GM12878 (cell line): ENCODE measurements around the gene TTC23L. TPM values are rescaled to one million over a fixed set of nuclear protein-coding genes. Genes with fewer than 3 reads are reported as not detected.

Experiments
- ATAC-seq: fragments of 200-7000 bp; cut with Tn5 transposase; 3 replicates; pipeline ENCODE4 v1.9.1; 2020; ENCODE audit warnings: mild to moderate bottlenecking, moderate library complexity
- BruUV-seq: library from RNA; stranded (reverse); fragments of 400-500 nt; replicated peaks from 2 replicates; lab custom pipeline; 2021; lab: Mats Ljungman, UMichigan
- CTCF ChIA-PET: fragments of 300-600 bp; sonication (Branson Sonifier 250); formaldehyde crosslinking; extraction: SDS; loops from one replicate; lab custom pipeline; 2021; ENCODE audit warnings: inconsistent platforms; lab: Yijun Ruan, JAX
- POLR2A ChIA-PET: fragments of 350-600 bp; formaldehyde crosslinking; extraction: SDS; loops from one replicate; lab custom pipeline; 2021; ENCODE audit warnings: inconsistent platforms; lab: Charles Lee
- RAD21 ChIA-PET: fragments of 300-600 bp; sonication (Branson Sonifier 250); formaldehyde crosslinking; loops from one replicate; lab custom pipeline; 2023; ENCODE audit warnings: antibody characterized with exemption; ENCODE audit not compliant: unreplicated experiment; lab: Charles Lee
- SMC1A ChIA-PET: fragments of 300-600 bp; sonication (Branson Sonifier 250); formaldehyde crosslinking; loops from one replicate; lab custom pipeline; 2023; ENCODE audit not compliant: unreplicated experiment, uncharacterized antibody; lab: Charles Lee
- DNase-seq: peaks from one replicate; pipeline ENCODE4 v3.0.0-alpha.2; 2011; ENCODE audit warnings: low read depth, low spot score
- FAIRE-seq: peaks from 3 replicates; lab custom pipeline; 2011; peaks lifted over from hg19 to GRCh38; lab: Jason Lieb, UNC
- H2AFZ ChIP-seq: 2 replicates; pipeline ENCODE4 v1.6.0; 2011; ENCODE audit warnings: low read depth, low read length, control low read depth; ENCODE audit not compliant: control insufficient read depth
- H3K27ac ChIP-seq: 2 replicates; pipeline ENCODE4 v1.5.1; 2011; ENCODE audit warnings: control low read depth; ENCODE audit not compliant: control insufficient read depth, insufficient read depth
- H3K27me3 ChIP-seq, 2 experiments: replicated peaks in 1 of 2; 2 replicates each; pipeline versions ENCODE4 v1.6.0 to v1.6.1; 2011; ENCODE audit warnings: low read length in 1 of 2; ENCODE audit not compliant: control insufficient read depth in 2 of 2, insufficient read depth in 2 of 2
- H3K36me3 ChIP-seq, 2 experiments: 2 replicates each; pipeline ENCODE4 v1.5.1; 2011; ENCODE audit warnings: low read length in 1 of 2; ENCODE audit not compliant: control insufficient read depth in 2 of 2, insufficient read depth in 2 of 2
- H3K4me1 ChIP-seq: 2 replicates; pipeline ENCODE4 v1.6.1; 2011; ENCODE audit warnings: mild to moderate bottlenecking, low read length, moderate library complexity, mixed read lengths; ENCODE audit not compliant: control insufficient read depth, insufficient read depth
- H3K4me2 ChIP-seq: 2 replicates; pipeline ENCODE4 v1.6.0; 2011; ENCODE audit warnings: control low read depth; ENCODE audit not compliant: control insufficient read depth, insufficient read depth
- H3K4me3 ChIP-seq: fragments of 200-600 bp; sonication (generic); 2 replicates; pipeline ENCODE4 v1.5.1; 2016
- H3K79me2 ChIP-seq: 2 replicates; pipeline ENCODE4 v1.6.0; 2011; ENCODE audit warnings: low read length; ENCODE audit not compliant: control insufficient read depth, insufficient read depth
- H3K9ac ChIP-seq: 2 replicates; pipeline ENCODE4 v1.8.0; 2011; ENCODE audit warnings: low read length, control low read depth, mixed read lengths; ENCODE audit not compliant: control insufficient read depth, insufficient read depth
- H3K9me3 ChIP-seq: replicated peaks from 3 replicates; pipeline ENCODE4 v1.5.1; 2011; ENCODE audit warnings: mild to moderate bottlenecking, low read length; ENCODE audit not compliant: control insufficient read depth, insufficient read depth
- H4K20me1 ChIP-seq: 2 replicates; pipeline ENCODE4 v1.6.0; 2011; ENCODE audit not compliant: control insufficient read depth, insufficient read depth
- CBX5 ChIP-seq: sonication (generic); IDR thresholded peaks from 2 replicates; pipeline ENCODE4 v1.6.1; 2016; ENCODE audit warnings: low read depth, moderate library complexity, mild to moderate bottlenecking, inconsistent platforms
- CHD1 ChIP-seq: IDR thresholded peaks from 2 replicates; pipeline ENCODE4 v1.6.1; 2012; ENCODE audit warnings: low read depth, low read length, improper control_type of control experiment
- GABPA ChIP-seq: IDR thresholded peaks from 2 replicates; pipeline ENCODE4 v1.6.1; 2014; ENCODE audit warnings: antibody characterized with exemption, low read depth, mild to moderate bottlenecking, inconsistent platforms
- HDAC6 ChIP-seq: fragments of 200-600 bp; sonication (generic); IDR thresholded peaks from one replicate; pipeline ENCODE4 v1.8.0; 2017; ENCODE audit warnings: antibody characterized with exemption; ENCODE audit not compliant: unreplicated experiment
- IKZF1 ChIP-seq: fragments of 450-650 bp; conservative IDR thresholded peaks from 2 replicates; pipeline ENCODE4 v1.6.1; 2017; ENCODE audit warnings: antibody characterized with exemption, mild to moderate bottlenecking
- IRF5 ChIP-seq: fragments of 450-650 bp; IDR thresholded peaks from 2 replicates; pipeline ENCODE4 v1.6.1; 2017; ENCODE audit warnings: borderline replicate concordance
- MEF2B ChIP-seq: fragments of 450-650 bp; IDR thresholded peaks from 2 replicates; pipeline ENCODE4 v1.6.1; 2018; ENCODE audit warnings: mild to moderate bottlenecking, moderate library complexity; ENCODE audit not compliant: partially characterized antibody, poor library complexity, severe bottlenecking
- NFYA ChIP-seq: IDR thresholded peaks from 2 replicates; pipeline ENCODE4 v1.6.1; 2011; ENCODE audit warnings: low read depth, mild to moderate bottlenecking, low read length, improper control_type of control experiment, borderline replicate concordance
- NR2C2 ChIP-seq: IDR thresholded peaks from 2 replicates; pipeline ENCODE4 v1.6.1; 2011; ENCODE audit warnings: borderline replicate concordance, low read depth; ENCODE audit not compliant: control insufficient read depth, insufficient read length
- PAX5 ChIP-seq: IDR thresholded peaks from 2 replicates; pipeline ENCODE4 v1.6.1; 2011; ENCODE audit warnings: low read depth, low read length, borderline replicate concordance
- RELA ChIP-seq: fragments of 450-650 bp; IDR thresholded peaks from 2 replicates; pipeline ENCODE4 v1.8.0; 2014; ENCODE audit warnings: borderline replicate concordance; ENCODE audit not compliant: partially characterized antibody
- SMAD5 ChIP-seq: IDR thresholded peaks from 2 replicates; pipeline ENCODE4 v1.6.1; 2016; ENCODE audit warnings: antibody characterized with exemption, low read depth
- SPI1 ChIP-seq: IDR thresholded peaks from 2 replicates; pipeline ENCODE4 v1.6.1; 2011; ENCODE audit warnings: low read depth, mild to moderate bottlenecking, low read length, moderate library complexity, borderline replicate concordance; ENCODE audit not compliant: insufficient read depth
- SRF ChIP-seq, 2 experiments: IDR thresholded peaks; 2 replicates each; pipeline ENCODE4 v1.6.1; 2011; ENCODE audit warnings: low read depth in 2 of 2, low read length in 2 of 2, mild to moderate bottlenecking in 1 of 2, moderate library complexity in 1 of 2
- STAT1 ChIP-seq: fragments of 450-650 bp; conservative IDR thresholded peaks from 2 replicates; pipeline ENCODE4 v1.6.1; 2014; ENCODE audit warnings: antibody characterized with exemption, mild to moderate bottlenecking
- TCF7 ChIP-seq: IDR thresholded peaks from 2 replicates; pipeline ENCODE4 v1.6.1; 2014; ENCODE audit warnings: antibody characterized with exemption, borderline replicate concordance
- USF2 ChIP-seq: IDR thresholded peaks from 2 replicates; pipeline ENCODE4 v1.6.1; 2011; ENCODE audit warnings: low read depth, low read length, improper control_type of control experiment, borderline replicate concordance
- WGBS: methylation state at CpG from one replicate; pipeline ENCODE4 v1.1.6; 2016; ENCODE audit warnings: low lambda C conversion rate; ENCODE audit not compliant: insufficient replicate concordance, insufficient coverage; ENCODE audit errors: missing lambda C conversion rate; 5-methylcytosine and 5-hydroxymethylcytosine counted together
- in situ Hi-C: fragments of 300-500 bp; cut with MboI; formaldehyde crosslinking; loops from 9 replicates; pipeline ENCODE4 v1.14.3; 2018; ENCODE audit warnings: mixed read lengths
- intact Hi-C: fragments of 100-400 bp; cut with micrococcal nuclease; formaldehyde crosslinking; loops from one replicate; pipeline ENCODE4 v1.14.2; 2022; ENCODE audit not compliant: unreplicated experiment
- polyA plus RNA-seq, 11 experiments: library from polyadenylated mRNA; depleted of rRNA in 4 of 11; unstranded in 6 of 11; stranded (reverse) in 5 of 11; fragments of >200 nt; fragmentation: Nextera tagmentation in 4 of 11; fragmentation: Illumina TruSeq in 1 of 11; extraction: Ambion mirVana in 4 of 11; extraction: Trizol in 1 of 11; gene quantifications; 1 replicate in 1 of 11; 2 replicates in 10 of 11; pipeline versions ENCODE4 v1.2.1 to v1.2.3, GENCODE V29; 2011 to 2016; ENCODE audit warnings: inconsistent platforms in 2 of 11, missing spikeins in 2 of 11, low read depth in 1 of 11
- total RNA-seq, 4 experiments: library from RNA; depleted of rRNA in 3 of 4; stranded (reverse); fragments of >200 nt in 3 of 4; fragmentation: Illumina TruSeq in 1 of 4; extraction: Trizol in 1 of 4; gene quantifications; 2 replicates each; pipeline versions ENCODE4 v1.2.1 to v1.2.3, GENCODE V29; 2013 to 2021

TTC23L gene
- total and polyA plus RNA-seq, 10 of the 15 experiments (the other 5 are each of a cell fraction or from before 2014, with no cell fraction given): 0.09 to 0.34 TPM; not detected in 8

- POLR2A ChIA-PET: no interaction called here
- Histone ChIP-seq H3K9ac (no peak overlapping the region), H3K4me2 (no peak overlapping the region), H2AFZ (no peak overlapping the region), H4K20me1 (no peaks in the 10 kb centered on the region), H3K4me1 (peaks cover 5% of the 10 kb centered on the region), H3K36me3 (no peaks in the 10 kb centered on the region), H3K27me3 (peaks cover 0 to 1% of the 10 kb centered on the region in 2 experiments; a peak in 3 of 4 replicates), H3K27ac (no peak overlapping the region), H3K79me2 (no peaks in the 10 kb centered on the region), H3K9me3 (no peaks in the 10 kb centered on the region), H3K4me3 (no peak overlapping the region)
- CTCF ChIA-PET: no interaction called here
- SMC1A ChIA-PET: interaction anchor here (2.1 kb wide), 1 partner anchor 9 kb away, joined by 5 read pairs; no protein-coding TSS in a partner anchor
- BruUV-seq: no TSS peak
- FAIRE-seq (no peak), DNase-seq (no peak), ATAC-seq (no peak)
- intact Hi-C loops (no loop called here), in situ Hi-C loops (no loop called here)
- TF ChIP-seq USF2: no peak
- no peak for TF ChIP-seq RELA
- TF ChIP-seq IKZF1: no peak
- no peak for TF ChIP-seq GABPA
- no peak for TF ChIP-seq MEF2B
- RAD21 ChIA-PET: no interaction called here
- 0% methylated on average over 1 of the region's 1 CpG for WGBS
Observed at GRCh38 chr5:34834794-34835089, 4.2 kb upstream of the TTC23L start.

DNA sequence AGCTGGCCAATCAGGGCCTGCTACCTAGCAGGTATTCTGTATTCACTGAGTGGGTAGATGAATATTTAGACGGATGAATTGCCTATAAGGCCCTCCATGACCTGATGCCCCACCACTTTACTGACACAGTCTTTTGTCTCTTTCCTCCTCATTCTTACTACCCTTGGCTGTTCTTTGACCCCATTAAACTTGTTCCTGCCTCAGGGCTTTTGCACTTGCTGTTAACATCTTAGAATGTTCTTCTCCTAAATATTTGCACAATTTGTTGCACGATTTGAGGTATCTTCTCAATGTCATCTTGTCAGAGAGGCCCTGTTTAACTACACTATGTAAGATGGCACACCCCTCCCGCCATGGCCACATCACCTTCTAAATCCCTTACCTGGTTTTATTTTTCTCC is 3.3 kb upstream of the TTC23L start:
- Histone ChIP-seq H3K36me3 (no peaks in the 10 kb centered on the region), H3K27ac (no peak overlapping the region), H2AFZ (no peak overlapping the region), H3K4me3 (no peak overlapping the region), H4K20me1 (no peaks in the 10 kb centered on the region), H3K9me3 (no peaks in the 10 kb centered on the region), H3K79me2 (no peaks in the 10 kb centered on the region), H3K4me1 (peaks cover 5% of the 10 kb centered on the region), H3K4me2 (no peak overlapping the region), H3K27me3 (no peaks in the 10 kb centered on the region), H3K9ac (no peak overlapping the region)
- no peak for DNase-seq
- ChIA-PET POLR2A (no interaction called here), CTCF (interaction anchor here (0.6 kb wide), 1 partner anchor 167 kb away, joined by 3 read pairs; no protein-coding TSS in a partner anchor), SMC1A (interaction anchor here (2.1 kb wide), 1 partner anchor 8 kb away, joined by 5 read pairs; no protein-coding TSS in a partner anchor), RAD21 (no interaction called here)
- in situ Hi-C loops: no loop called here
- 37% methylated on average over 3 of the region's 3 CpGs for WGBS
- intact Hi-C loops: no loop called here
- no peak for FAIRE-seq
- no TSS peak for BruUV-seq
- no peak for ATAC-seq
- TF ChIP-seq CBX5 (no peak), HDAC6 (no peak), STAT1 (no peak), SRF (IDR thresholded peaks at IDR 0.05; ENCODE audit: low read depth in 2 of 2, low read length in 2 of 2) (no peak), IRF5 (no peak), NFYA (no peak), NR2C2 (no peak), TCF7 (no peak), GABPA (no peak), CHD1 (no peak), SMAD5 (no peak), SPI1 (no peak), PAX5 (no peak), RELA (no peak)
